SK-N-SH (cell line): ENCODE measurements around the gene FTO. TPM values are rescaled to one million over a fixed set of nuclear protein-coding genes. Genes with fewer than 3 reads are reported as not detected.

Source experiments
- CTCF ChIA-PET: fragments of 300-600, 350-600 bp; formaldehyde crosslinking; extraction: SDS; loops from one replicate; lab custom pipeline; 2021; lab: Yijun Ruan, JAX
- POLR2A ChIA-PET: fragments of 350-600 bp; sonication (Branson Sonifier 250); formaldehyde crosslinking; extraction: SDS; loops from one replicate; lab custom pipeline; 2020; ENCODE audit warnings: antibody characterized with exemption, inconsistent platforms; lab: Yijun Ruan, JAX
- DNase-seq: peaks from one replicate; pipeline ENCODE4 v3.0.0; 2012
- H2AFZ ChIP-seq: fragments of 200-600 bp; sonication (generic); 2 replicates; pipeline ENCODE4 v1.8.1; 2016; ENCODE audit warnings: antibody characterized with exemption, mild to moderate bottlenecking, low read depth
- H3F3A ChIP-seq: fragments of 200-600 bp; sonication (generic); replicated peaks from 2 replicates; pipeline ENCODE3; 2016; ENCODE audit warnings: antibody characterized with exemption, mild to moderate bottlenecking; ENCODE audit not compliant: insufficient read depth
- H3K27ac ChIP-seq, 2 experiments: fragments of 200-500 bp in 1 of 2; fragments of 200-600 bp in 1 of 2; sonication (Bioruptor generic) in 1 of 2; sonication (generic), shearing (Covaris generic) in 1 of 2; 2 replicates each; pipeline versions ENCODE4 v1.5.1 to v1.6.1; 2014 to 2016; ENCODE audit warnings: low read depth in 2 of 2, inconsistent platforms in 1 of 2, low read length in 1 of 2, mild to moderate bottlenecking in 1 of 2, mixed read lengths in 1 of 2
- H3K27me3 ChIP-seq: fragments of 200-600 bp; sonication (generic), shearing (Covaris generic); 2 replicates; pipeline ENCODE4 v1.6.1; 2016; ENCODE audit warnings: mixed run types; ENCODE audit not compliant: insufficient read depth
- H3K36me3 ChIP-seq, 2 experiments: fragments of 200-500 bp in 1 of 2; fragments of 200-600 bp in 1 of 2; sonication (Bioruptor generic) in 1 of 2; sonication (generic) in 1 of 2; replicated peaks in 1 of 2; 2 replicates each; pipeline versions ENCODE3 to v1.5.1; 2014 to 2016; ENCODE audit warnings: low read length in 1 of 2, mild to moderate bottlenecking in 1 of 2; ENCODE audit not compliant: insufficient read depth in 2 of 2, control insufficient read depth in 1 of 2
- H3K4me1 ChIP-seq, 2 experiments: fragments of 200-500 bp in 1 of 2; fragments of 200-600 bp in 1 of 2; sonication (Bioruptor generic) in 1 of 2; sonication (generic), shearing (Covaris generic) in 1 of 2; 2 replicates each; pipeline versions ENCODE4 v1.5.1 to v1.6.1; 2014 to 2016; ENCODE audit warnings: low read depth in 1 of 2, low read length in 1 of 2, mixed run types in 1 of 2; ENCODE audit not compliant: insufficient read depth in 2 of 2, control insufficient read depth in 1 of 2
- H3K4me2 ChIP-seq: fragments of 200-600 bp; sonication (generic), shearing (Covaris generic); 2 replicates; pipeline ENCODE4 v1.6.1; 2017; ENCODE audit warnings: mixed run types
- H3K4me3 ChIP-seq, 2 experiments: fragments of 200-500 bp in 1 of 2; fragments of 200-600 bp in 1 of 2; sonication (Bioruptor generic) in 1 of 2; sonication (generic), shearing (Covaris generic) in 1 of 2; 2 replicates each; pipeline versions ENCODE4 v1.5.1 to v1.8.1; 2014 to 2016; ENCODE audit warnings: low read depth in 2 of 2, inconsistent platforms in 1 of 2, low read length in 1 of 2, mild to moderate bottlenecking in 1 of 2, mixed read lengths in 1 of 2, moderate library complexity in 1 of 2
- H3K79me2 ChIP-seq: fragments of 200-600 bp; sonication (generic); 2 replicates; pipeline ENCODE4 v1.8.1; 2017; ENCODE audit warnings: mild to moderate bottlenecking; ENCODE audit not compliant: insufficient read depth
- H3K9ac ChIP-seq: fragments of 200-600 bp; sonication (generic); 2 replicates; pipeline ENCODE4 v1.6.1; 2017; ENCODE audit warnings: mixed run types
- H3K9me2 ChIP-seq: fragments of 200-600 bp; sonication (generic); 2 replicates; pipeline ENCODE4 v1.6.1; 2017; ENCODE audit warnings: mixed run types
- H3K9me3 ChIP-seq: fragments of 200-600 bp; sonication (generic); 2 replicates; pipeline ENCODE4 v1.6.1; 2017; ENCODE audit warnings: mixed run types, mild to moderate bottlenecking, moderate library complexity
- H4K20me1 ChIP-seq: fragments of 200-600 bp; sonication (generic); 2 replicates; pipeline ENCODE4 v1.6.1; 2017; ENCODE audit warnings: mild to moderate bottlenecking, mixed run types; ENCODE audit not compliant: insufficient read depth
- CHD2 ChIP-seq: fragments of 150-350 bp; IDR thresholded peaks from 2 replicates; pipeline ENCODE4 v1.6.1; 2018; ENCODE audit warnings: low read length; ENCODE audit not compliant: partially characterized antibody
- CTCF ChIP-seq: fragments of 200-600 bp; sonication (generic); IDR thresholded peaks from 2 replicates; pipeline ENCODE4 v1.6.1; 2017; ENCODE audit warnings: antibody characterized with exemption, mild to moderate bottlenecking, moderate library complexity
- ELF1 ChIP-seq: IDR thresholded peaks from 2 replicates; pipeline ENCODE4 v1.4.0; 2012
- EP300 ChIP-seq, 2 experiments: IDR thresholded peaks; 2 replicates each; pipeline versions ENCODE4 v1.4.0 to v1.6.1; 2012; ENCODE audit warnings: borderline replicate concordance in 1 of 2, low read depth in 1 of 2, low read length in 1 of 2
- EZH2phosphoT487 ChIP-seq: fragments of 200-600 bp; sonication (generic); IDR thresholded peaks from 2 replicates; pipeline ENCODE4 v1.6.1; 2017; ENCODE audit warnings: low read depth, mixed run types, mild to moderate bottlenecking, antibody characterized with exemption, moderate library complexity, borderline replicate concordance
- FOSL2 ChIP-seq: IDR thresholded peaks from 2 replicates; pipeline ENCODE4 v1.4.0; 2012; ENCODE audit warnings: low read depth, mild to moderate bottlenecking, moderate library complexity, borderline replicate concordance
- FOXM1 ChIP-seq: IDR thresholded peaks from 2 replicates; pipeline ENCODE4 v1.4.0; 2012; ENCODE audit warnings: low read depth, mild to moderate bottlenecking
- GATA2 ChIP-seq: sonication (generic); formaldehyde crosslinking; IDR thresholded peaks from 2 replicates; pipeline ENCODE4 v1.5.0; 2020; ENCODE audit warnings: mild to moderate bottlenecking, missing genetic modification reagents
- IRF3 ChIP-seq: fragments of 150-350 bp; IDR thresholded peaks from 2 replicates; pipeline ENCODE4 v1.6.1; 2016; ENCODE audit warnings: mild to moderate bottlenecking, low read depth, low read length
- JUND ChIP-seq: IDR thresholded peaks from 2 replicates; pipeline ENCODE4 v1.4.0; 2012
- MAX ChIP-seq: IDR thresholded peaks from 2 replicates; pipeline ENCODE4 v1.4.0; 2012; ENCODE audit warnings: low read depth
- MEF2A ChIP-seq: IDR thresholded peaks from 2 replicates; pipeline ENCODE4 v1.4.0; 2012; ENCODE audit warnings: low read depth, borderline replicate concordance
- MXI1 ChIP-seq: IDR thresholded peaks from 2 replicates; pipeline ENCODE4 v1.6.1; 2012; ENCODE audit warnings: mild to moderate bottlenecking, low read depth, low read length, improper control_type of control experiment
- NRF1 ChIP-seq: IDR thresholded peaks from 2 replicates; pipeline ENCODE4 v1.6.1; 2012; ENCODE audit warnings: low read depth, mild to moderate bottlenecking, low read length
- PBX3 ChIP-seq: IDR thresholded peaks from 2 replicates; pipeline ENCODE4; 2012
- POLR2AphosphoS5 ChIP-seq: IDR thresholded peaks from 2 replicates; pipeline ENCODE4 v1.6.1; 2012; ENCODE audit warnings: low read depth, low read length
- RAD21 ChIP-seq: IDR thresholded peaks from 2 replicates; pipeline ENCODE4 v1.6.1; 2012; ENCODE audit warnings: mild to moderate bottlenecking, low read length
- RCOR1 ChIP-seq: fragments of 150-350 bp; IDR thresholded peaks from 2 replicates; pipeline ENCODE4 v1.6.1; 2017; ENCODE audit warnings: antibody characterized with exemption, low read length
- RFX5 ChIP-seq: IDR thresholded peaks from 2 replicates; pipeline ENCODE4 v1.6.1; 2012; ENCODE audit warnings: mild to moderate bottlenecking, improper control_type of control experiment, low read length
- SIN3A ChIP-seq: IDR thresholded peaks from 2 replicates; pipeline ENCODE4 v1.6.1; 2012; ENCODE audit warnings: low read depth, mild to moderate bottlenecking, low read length, moderate library complexity, borderline replicate concordance
- SMC3 ChIP-seq: IDR thresholded peaks from 2 replicates; pipeline ENCODE4 v1.6.1; 2012; ENCODE audit warnings: low read depth, low read length, improper control_type of control experiment
- TAF1 ChIP-seq: IDR thresholded peaks from 2 replicates; pipeline ENCODE4 v1.6.1; 2012; ENCODE audit warnings: low read depth, mild to moderate bottlenecking, low read length, moderate library complexity, borderline replicate concordance
- TCF12 ChIP-seq: IDR thresholded peaks from 2 replicates; pipeline ENCODE4 v1.4.0; 2012
- TEAD4 ChIP-seq: IDR thresholded peaks from 2 replicates; pipeline ENCODE4 v1.4.0; 2012; ENCODE audit warnings: mild to moderate bottlenecking, borderline replicate concordance; ENCODE audit not compliant: insufficient read depth
- YY1 ChIP-seq: IDR thresholded peaks from 2 replicates; pipeline ENCODE4 v1.4.0; 2012; ENCODE audit warnings: low read depth, mild to moderate bottlenecking
- WGBS: methylation state at CpG from one replicate; pipeline ENCODE4 v1.1.6; 2017; ENCODE audit warnings: low lambda C conversion rate; 5-methylcytosine and 5-hydroxymethylcytosine counted together
- polyA plus RNA-seq, 3 experiments: library from polyadenylated mRNA; depleted of rRNA; stranded (reverse); fragments of >200 nt; gene quantifications; 2 replicates each; pipeline ENCODE4 v1.2.3, GENCODE V29; 2012

Gene FTO
- polyA plus RNA-seq, 1 of the 3 experiments (the other 2 are of a cell fraction) = 41.2 TPM

- TF ChIP-seq EZH2phosphoT487 = no peak
- no peak for TF ChIP-seq CHD2
- no peak for TF ChIP-seq SMC3
- TF ChIP-seq, all 33 proteins: peak for 0
Observed at GRCh38 chr16:53805752-53806151, 101.8 kb downstream of the FTO start (continued).

- Histone ChIP-seq H3K36me3 (peaks cover 0 to 4% of the 10 kb centered on the region in 2 experiments), H3K9me2 (no peaks in the 10 kb centered on the region), H3K4me1 (peaks cover 2 to 16% of the 10 kb centered on the region in 2 experiments; a peak in 3 of 4 replicates), H3K79me2 (no peaks in the 10 kb centered on the region; the same call in 1 of the 2 replicates), H3K27me3 (no peaks in the 10 kb centered on the region), H3K9ac (no peak overlapping the region), H4K20me1 (no peaks in the 10 kb centered on the region), H3K9me3 (no peaks in the 10 kb centered on the region), H3K4me3 (no peak overlapping the region), H3F3A (peaks cover 5% of the 10 kb centered on the region), H3K4me2 (0 out of 2 replicates have a peak overlapping the region, but pooled peaks have one; percentile 4), H3K27ac (peak overlapping the region in 1 of 2 experiments; percentile 60; a peak in 2 of 4 replicates), H2AFZ (no peak overlapping the region)
- 69% methylated on average over 8 of the region's 8 CpGs for WGBS
- TF ChIP-seq PBX3 (peak; percentile 64), EZH2phosphoT487 (no peak), POLR2AphosphoS5 (no peak), JUND (peak; percentile 46), TCF12 (peak; percentile 74), IRF3 (no peak), MAX (no peak), RAD21 (no peak), RCOR1 (no peak), EP300 (IDR thresholded peaks at IDR 0.05; ENCODE audit: borderline replicate concordance in 1 of 2, low read depth in 1 of 2, low read length in 1 of 2) (peak in 1 of 2 experiments; percentile 73; a peak in 2 of 4 replicates), GATA2 (CRISPR knock-in tag) (no peak), TEAD4 (0 out of 2 replicates have a peak, but pooled peaks have one; percentile 15), NRF1 (no peak), FOSL2 (no peak; the same call in 1 of the 2 replicates), CTCF (no peak), FOXM1 (0 out of 2 replicates have a peak, but pooled peaks have one; percentile 21), SIN3A (no peak), MEF2A (no peak), TAF1 (no peak), SMC3 (no peak), ELF1 (no peak), YY1 (no peak), CHD2 (no peak), RFX5 (no peak), MXI1 (no peak)
- ChIA-PET CTCF (interaction anchor here (1.4 kb wide), 1 partner anchor 66 kb away, joined by 3 read pairs; no protein-coding TSS in a partner anchor), POLR2A (no interaction called here)
- DNase-seq = no peak
Observed at GRCh38 chr16:53809088-53809932, 105.4 kb downstream of the FTO start.
